Osteocyte (in vitro differentiated cells): ENCODE measurements around the gene RHOF. TPM values are rescaled to one million over a fixed set of nuclear protein-coding genes. Genes with fewer than 3 reads are reported as not detected.

Experiments
- DNase-seq: peaks from one replicate; pipeline ENCODE4 v3.0.0; 2021; ENCODE audit warnings: mixed read lengths; ENCODE audit not compliant: unreplicated experiment; ENCODE audit errors: extremely low spot score
- H3K27ac Mint-ChIP-seq: one replicate; pipeline ENCODE4 v1.8.0; 2021; ENCODE audit warnings: mild to moderate bottlenecking, mixed read lengths; ENCODE audit not compliant: unreplicated experiment
- H3K27me3 Mint-ChIP-seq: one replicate; pipeline ENCODE4 v1.8.0; 2021; ENCODE audit warnings: mixed read lengths; ENCODE audit not compliant: unreplicated experiment
- H3K36me3 Mint-ChIP-seq: one replicate; pipeline ENCODE4 v1.8.0; 2021; ENCODE audit warnings: mixed read lengths; ENCODE audit not compliant: unreplicated experiment
- H3K4me1 Mint-ChIP-seq: one replicate; pipeline ENCODE4 v1.8.0; 2021; ENCODE audit warnings: mixed read lengths; ENCODE audit not compliant: unreplicated experiment
- H3K4me3 Mint-ChIP-seq: one replicate; pipeline ENCODE4 v1.8.0; 2021; ENCODE audit warnings: mild to moderate bottlenecking, moderate library complexity, mixed read lengths; ENCODE audit not compliant: unreplicated experiment
- H3K9me3 Mint-ChIP-seq: one replicate; pipeline ENCODE4 v1.8.0; 2021; ENCODE audit warnings: mixed read lengths; ENCODE audit not compliant: unreplicated experiment
- CTCF ChIP-seq: fragments of 200-600 bp; sonication (generic); IDR thresholded peaks from 2 replicates; pipeline ENCODE4 v1.5.0; 2021; ENCODE audit warnings: antibody characterized with exemption, mild to moderate bottlenecking, moderate library complexity
- total RNA-seq: library from RNA; stranded (reverse); gene quantifications from 2 replicates; pipeline ENCODE4 v1.2.1, GENCODE V29; 2021

RHOF gene
- total RNA-seq, 1 donor from 2014 or later = 11.3 TPM

- Mint-ChIP-seq H3K9me3 (no peaks in the 10 kb centered on the region), H3K4me1 (no peaks in the 10 kb centered on the region), H3K4me3 (no peak overlapping the region), H3K27ac (no peak overlapping the region), H3K27me3 (no peaks in the 10 kb centered on the region), H3K36me3 (peaks cover 42% of the 10 kb centered on the region)
- DNase-seq = no peak
- no peak for TF ChIP-seq CTCF
Observed at GRCh38 chr12:121831571-121832245, 38.2 kb upstream of the RHOF start.

GRCh38 chr12:121830588-121831265, 37.2 kb upstream of the RHOF start:
- Mint-ChIP-seq H3K27me3 (no peaks in the 10 kb centered on the region), H3K36me3 (peaks cover 46% of the 10 kb centered on the region), H3K9me3 (no peaks in the 10 kb centered on the region), H3K27ac (no peak overlapping the region), H3K4me3 (no peak overlapping the region), H3K4me1 (no peaks in the 10 kb centered on the region)
- TF ChIP-seq CTCF = no peak
- DNase-seq = no peak

GRCh38 chr12:121830134-121830533, 36.6 kb upstream of the RHOF start:
- Mint-ChIP-seq H3K27ac (no peak overlapping the region), H3K36me3 (peaks cover 46% of the 10 kb centered on the region), H3K9me3 (no peaks in the 10 kb centered on the region), H3K4me1 (no peaks in the 10 kb centered on the region), H3K4me3 (no peak overlapping the region), H3K27me3 (no peaks in the 10 kb centered on the region)
- TF ChIP-seq CTCF = no peak
- DNase-seq = no peak

- Mint-ChIP-seq H3K27me3 (no peaks in the 10 kb centered on the region), H3K27ac (no peak overlapping the region), H3K4me1 (no peaks in the 10 kb centered on the region), H3K9me3 (no peaks in the 10 kb centered on the region), H3K36me3 (peaks cover 50% of the 10 kb centered on the region), H3K4me3 (no peak overlapping the region)
- no peak for TF ChIP-seq CTCF
- no peak for DNase-seq
Observed at GRCh38 chr12:121829250-121829918, 35.9 kb upstream of the RHOF start.

- TF ChIP-seq CTCF = no peak
- no peaks in the 10 kb centered on the region for H3K4me1 Mint-ChIP-seq
- no peaks in the 10 kb centered on the region for H3K27me3 Mint-ChIP-seq
- no peak for DNase-seq
- no peak overlapping the region for H3K4me3 Mint-ChIP-seq
- no peak overlapping the region for H3K27ac Mint-ChIP-seq
- H3K36me3 Mint-ChIP-seq = peaks cover 50% of the 10 kb centered on the region
- no peaks in the 10 kb centered on the region for H3K9me3 Mint-ChIP-seq
Observed at GRCh38 chr12:121828826-121829225, 35.3 kb upstream of the RHOF start.
